GM18502 (cell line): Measurements from ENCODE around the gene SRRM5.
A peak's percentile ranks its signal among the peaks of the same experiment; 100 is the strongest.
"Not testable (repeated sequence)": the region's sequence is repeated elsewhere in the genome, so short reads cannot be mapped to it uniquely, and the experiment has no call there.

Experiments
- ATAC-seq: cut with Tn5 transposase; IDR thresholded peaks from one replicate; pipeline ENCODE4 v1.9.1; 2021; ENCODE audit warnings: mild to moderate bottlenecking; ENCODE audit not compliant: unreplicated experiment, poor library complexity

Gene SRRM5, protein sequence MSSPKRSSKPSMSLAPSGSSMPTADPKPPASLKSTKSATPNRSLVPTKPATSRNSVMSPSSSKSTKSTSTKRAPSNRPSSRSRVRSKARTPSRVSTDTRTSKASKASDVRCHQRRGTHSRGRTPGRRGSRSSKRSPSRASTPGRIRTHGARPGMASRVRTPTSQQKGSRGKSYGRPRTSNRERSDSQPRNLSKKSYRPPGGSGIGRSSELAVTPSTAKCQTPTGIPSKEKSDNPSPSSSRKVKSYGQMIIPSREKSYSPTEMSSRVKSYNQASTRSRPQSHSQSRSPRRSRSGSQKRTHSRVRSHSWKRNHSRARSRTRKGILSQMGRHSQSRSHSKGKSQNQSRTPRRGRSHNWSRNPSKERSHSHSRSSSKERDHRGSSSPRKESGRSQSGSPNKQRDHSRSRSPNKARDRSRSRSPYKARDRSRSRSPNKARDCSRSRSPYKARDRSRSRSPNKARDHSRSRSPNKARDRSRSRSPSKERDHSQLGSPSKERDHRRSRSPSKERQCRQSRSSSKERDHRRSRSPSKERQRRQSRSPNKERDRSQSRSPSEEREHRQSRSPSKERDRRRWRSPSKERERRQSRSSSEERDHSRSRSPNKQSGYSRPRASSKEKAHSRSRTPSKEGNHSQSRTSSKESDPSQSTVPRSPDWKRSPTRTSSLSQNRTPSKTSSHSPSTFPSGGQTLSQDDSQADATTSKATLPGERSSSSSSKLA

DNA sequence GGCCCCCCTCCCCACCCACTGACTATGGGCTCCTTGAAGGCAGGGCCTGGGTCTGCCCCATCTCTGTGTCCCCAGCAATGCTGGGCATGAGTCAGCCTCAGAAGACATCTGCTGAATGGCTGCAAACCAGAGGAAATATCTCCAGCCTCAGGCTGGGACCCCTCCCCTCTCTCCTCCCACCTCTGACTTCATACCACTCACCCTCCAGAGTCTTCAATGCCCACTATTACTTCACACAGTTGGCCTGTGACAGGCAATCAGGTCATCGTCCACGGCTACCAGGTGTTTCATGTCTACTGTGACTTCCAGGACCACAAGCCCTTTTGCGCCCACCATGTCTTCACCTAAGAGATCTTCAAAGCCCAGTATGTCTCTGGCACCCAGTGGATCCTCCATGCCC is at the start of gene SRRM5:
Gene SRRM5, plus strand, starts transcription at position 301 of the 400 bp plus-strand sequence. Its CDS starts 34 bp downstream, at position 335.
- ATAC-seq, result no peak

- no peak for ATAC-seq
These were observed 49.6 kb upstream of the SRRM5 start for GRCh38 chr19:43562226-43562697.

GRCh38 chr19:43562698-43563241 is 49.1 kb upstream of the SRRM5 start:
- ATAC-seq, result peak; percentile 84

DNA sequence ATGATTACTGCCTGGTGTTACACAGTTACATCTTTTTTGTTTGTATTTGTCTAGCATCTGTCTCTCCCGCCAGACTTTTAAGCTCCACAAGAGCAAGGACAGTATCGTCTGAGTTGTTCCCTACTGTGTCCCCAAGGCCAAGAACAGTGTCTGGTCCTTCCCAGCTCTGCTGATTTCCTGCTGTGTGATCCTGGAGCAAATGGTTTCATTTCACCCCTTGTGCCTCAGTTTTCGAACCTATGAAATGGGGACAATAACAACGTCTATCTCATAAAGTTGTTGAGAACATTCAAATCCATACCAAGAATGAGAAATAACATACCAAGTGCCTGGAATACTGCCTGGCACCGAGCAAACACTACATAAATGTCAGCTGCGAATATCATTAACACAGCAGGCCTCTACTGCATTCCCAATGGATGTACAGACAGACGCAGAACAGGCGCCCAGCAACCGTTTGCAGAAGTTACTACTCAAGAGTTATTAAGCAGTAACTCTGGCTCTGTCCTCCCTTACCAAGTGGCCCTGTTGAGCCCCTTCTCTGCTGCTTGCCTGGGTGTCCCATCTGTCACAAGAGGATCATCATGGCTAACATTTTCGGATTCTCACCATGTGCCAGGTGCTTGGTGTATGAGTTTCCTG is 48.0 kb upstream of the SRRM5 start:
- no peak for ATAC-seq

- no peak for ATAC-seq
These were observed 47.1 kb upstream of the SRRM5 start for GRCh38 chr19:43564800-43565199.

DNA sequence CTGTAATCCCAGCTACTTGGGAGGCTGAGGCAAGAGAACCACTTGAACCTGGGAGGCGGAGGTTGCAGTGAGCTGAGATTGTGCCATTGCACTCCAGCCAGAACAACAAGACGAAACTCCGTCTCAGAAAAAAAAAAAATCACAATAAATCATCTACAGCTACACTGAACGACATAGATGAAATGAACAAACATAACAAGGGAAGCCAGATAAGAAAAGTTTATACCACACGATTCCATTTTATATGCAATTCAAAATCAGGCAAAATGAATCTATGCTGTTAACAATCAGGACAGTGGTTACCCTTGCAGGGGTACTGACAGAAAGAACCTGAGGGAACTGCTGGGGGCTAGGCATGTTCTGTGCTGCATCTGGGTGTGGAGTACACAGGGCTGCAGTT is 42.2 kb upstream of the SRRM5 start:
- ATAC-seq, result no peak

GRCh38 chr19:43570174-43570791 is 41.6 kb upstream of the SRRM5 start:
- ATAC-seq, result no peak

DNA sequence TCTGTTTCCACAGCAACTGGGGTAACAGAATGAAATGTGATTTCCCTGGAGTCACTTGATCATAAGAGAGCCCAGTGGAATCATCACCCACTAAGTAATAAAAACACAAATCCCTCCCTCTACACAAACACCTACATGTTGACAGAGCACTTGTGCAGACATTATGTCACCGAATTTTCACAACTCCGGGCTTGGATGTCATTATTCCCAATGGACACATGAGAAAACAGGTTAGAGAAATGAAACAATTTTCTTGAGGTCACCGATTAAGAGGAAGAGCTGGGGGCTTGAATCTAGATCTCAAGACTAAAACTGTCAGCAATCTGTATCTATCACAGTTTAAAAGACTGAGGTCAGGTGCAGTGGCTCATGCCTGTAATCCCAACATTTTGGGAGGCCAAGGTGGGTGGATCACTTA is 39.7 kb upstream of the SRRM5 start:
- no peak for ATAC-seq

- ATAC-seq, result no peak
These were observed 37.3 kb upstream of the SRRM5 start for GRCh38 chr19:43574424-43575155.

DNA sequence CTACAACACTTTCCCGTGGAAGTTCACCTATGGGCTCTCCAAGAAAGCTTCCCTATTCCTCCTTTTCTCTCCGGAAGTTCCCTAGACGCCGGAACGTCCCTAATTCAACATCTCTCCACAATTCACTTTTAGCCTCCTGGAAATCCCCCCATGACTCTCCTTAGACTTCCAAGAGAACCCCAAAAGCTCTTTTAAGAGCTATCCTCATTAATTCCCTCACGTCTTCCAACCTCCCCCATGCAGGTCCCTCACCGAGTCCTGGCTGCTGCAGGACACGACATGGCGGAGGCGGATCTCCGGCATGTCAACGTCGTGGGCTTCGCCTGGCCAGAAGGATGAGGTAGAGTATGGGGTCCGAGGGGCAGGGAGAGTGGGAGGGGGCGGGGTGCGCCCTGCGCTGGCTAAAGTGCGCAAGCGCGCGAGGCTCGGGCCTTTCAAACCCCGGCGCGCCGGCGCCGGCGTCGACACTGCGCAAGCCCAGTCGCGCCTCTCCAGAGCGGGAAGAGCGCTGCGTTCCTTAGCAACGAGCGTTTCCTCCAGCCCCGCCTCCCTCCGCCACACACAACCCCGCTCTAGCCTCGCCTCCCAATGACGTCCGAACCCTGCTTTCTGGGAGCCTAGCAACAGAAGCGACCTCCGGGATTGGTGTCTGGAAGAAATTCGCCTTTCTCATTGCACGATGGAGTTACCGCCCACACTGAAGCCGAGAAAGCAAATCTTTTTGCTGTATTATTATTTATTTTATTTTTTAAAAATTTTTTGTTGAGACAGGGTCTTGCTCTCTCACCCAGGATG is 36.5 kb upstream of the SRRM5 start, which contains the start of the genes PINLYP and XRCC1:
Gene PINLYP, plus strand, starts transcription at position 646 of the 795 bp plus-strand sequence. CDS start 1,391 bp downstream, outside the sequence.
Gene XRCC1, minus strand, starts transcription at position 372 of the 795 bp plus-strand sequence. Its CDS starts 69 bp downstream, at position 303.
- ATAC-seq, result peak; percentile 95

- no peak for ATAC-seq
These were observed 35.7 kb upstream of the SRRM5 start for GRCh38 chr19:43575955-43576878.

DNA sequence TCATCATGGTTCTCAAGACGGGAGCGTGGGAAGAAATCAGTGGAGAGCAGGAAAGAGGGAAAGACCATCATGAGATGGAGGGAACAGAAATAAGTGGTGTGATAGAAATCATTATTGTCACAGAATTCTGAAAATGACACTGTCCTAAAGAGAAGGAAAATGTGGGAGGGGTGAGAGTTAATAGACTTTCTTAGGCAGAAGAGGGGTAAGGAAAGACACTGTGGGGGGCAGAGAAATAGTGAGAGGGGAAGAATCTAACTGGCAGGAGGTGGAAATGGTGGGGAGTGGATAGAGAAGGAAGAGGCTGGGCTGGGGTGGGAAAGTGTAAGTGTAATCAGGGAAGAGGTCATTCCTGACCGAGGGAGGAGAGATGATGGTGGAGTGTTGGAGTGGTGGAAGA is 33.1 kb upstream of the SRRM5 start:
- ATAC-seq, result no peak

DNA sequence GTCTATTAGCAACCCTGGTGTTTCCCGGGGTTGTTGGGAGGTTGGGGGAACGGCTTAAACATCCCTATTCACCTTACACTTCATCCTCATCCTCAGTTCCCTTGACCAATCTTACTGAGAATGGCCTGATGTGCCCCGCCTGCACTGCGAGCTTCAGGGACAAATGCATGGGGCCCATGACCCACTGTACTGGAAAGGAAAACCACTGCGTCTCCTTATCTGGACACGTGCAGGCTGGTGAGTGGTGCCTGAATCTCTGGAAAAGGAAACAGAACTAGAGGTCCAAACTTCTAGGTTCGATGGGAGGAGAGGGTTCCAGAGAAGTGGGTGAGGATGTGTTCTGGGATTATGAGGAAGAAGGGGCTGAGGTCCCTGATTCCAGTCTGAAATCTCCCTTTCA is 30.4 kb upstream of the SRRM5 start:
- ATAC-seq, result no peak

DNA sequence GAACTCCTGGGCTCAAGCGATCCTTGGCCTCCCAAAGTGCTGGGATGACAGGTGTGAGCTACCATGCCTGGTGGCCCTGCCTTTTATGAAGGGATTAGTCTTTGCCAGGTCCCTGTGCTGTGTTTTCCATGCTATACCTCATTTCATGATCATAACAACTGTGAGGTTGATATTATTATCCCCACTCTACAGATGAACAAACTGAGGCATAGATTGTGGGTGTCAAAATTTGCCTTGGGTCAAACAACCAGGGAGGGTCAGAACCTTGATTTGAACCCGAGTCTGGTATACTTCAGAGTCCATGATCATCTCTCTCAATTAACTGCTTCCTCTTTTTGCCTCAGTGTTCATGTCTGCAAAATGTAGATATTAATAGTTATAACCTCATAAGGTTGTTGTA is 29.4 kb upstream of the SRRM5 start:
- no peak for ATAC-seq

DNA sequence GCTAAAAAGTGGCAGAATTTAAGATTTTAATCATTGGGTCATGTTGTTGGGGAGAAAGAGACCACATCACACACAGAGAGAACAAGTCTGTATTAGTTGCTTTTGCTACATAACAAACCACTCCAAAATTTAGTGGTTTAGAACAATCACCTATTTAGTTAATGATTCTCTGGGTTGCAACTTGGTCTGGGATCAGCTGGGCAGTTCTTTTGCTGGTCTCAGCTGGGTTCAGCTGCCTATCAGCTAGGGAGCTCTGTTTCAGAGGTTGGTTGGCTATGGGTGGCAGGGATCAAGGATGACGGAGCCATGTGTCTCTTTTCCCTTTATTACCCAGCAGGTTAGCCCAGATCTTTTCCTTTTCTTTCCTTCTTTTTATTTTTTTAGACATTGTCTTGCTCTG is 27.4 kb upstream of the SRRM5 start:
- ATAC-seq, result no peak

DNA sequence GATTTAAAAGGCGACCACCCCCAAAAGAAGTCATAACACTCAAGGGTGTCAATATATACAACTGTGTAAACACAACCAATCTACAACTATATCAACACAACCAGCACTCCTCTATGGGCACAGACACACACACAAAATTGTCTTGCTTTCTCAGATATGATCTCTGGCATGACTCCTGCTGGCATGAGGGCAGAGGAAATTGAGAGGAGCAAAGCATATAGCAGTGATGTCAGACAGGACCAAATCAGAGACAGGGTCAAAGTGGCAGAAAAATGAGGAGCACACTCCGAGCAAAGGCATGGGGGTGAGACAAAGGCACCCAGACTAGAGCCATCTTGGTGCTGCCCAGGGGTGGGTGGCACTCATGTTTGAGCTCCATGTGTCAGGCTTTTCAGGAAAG is 25.5 kb upstream of the SRRM5 start:
- ATAC-seq, result no peak

- ATAC-seq, result not testable (repeated sequence)
These were observed 24.9 kb upstream of the SRRM5 start for GRCh38 chr19:43587029-43587428.

DNA sequence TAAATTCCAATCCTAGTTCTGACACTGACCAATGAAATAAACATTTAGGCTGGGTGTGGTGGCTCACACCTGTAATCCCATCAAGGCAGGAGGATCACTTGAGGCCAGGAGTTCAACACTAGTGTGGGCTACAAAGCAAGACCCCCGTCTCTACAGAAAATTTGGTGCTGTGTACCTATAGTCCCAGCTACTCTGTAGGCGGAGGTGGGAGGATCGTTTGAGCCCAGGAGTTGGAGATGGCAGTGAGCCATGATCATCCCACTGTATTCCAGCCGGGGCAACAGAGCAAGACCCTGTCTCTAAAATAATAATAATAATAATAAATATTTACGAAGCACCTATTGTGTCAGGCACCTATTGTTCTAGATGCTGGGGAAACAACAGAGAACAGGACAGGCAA is 22.6 kb upstream of the SRRM5 start:
- ATAC-seq, result no peak
